ENCODE results near the gene ATP6V0B. TPM values are rescaled to one million over a fixed set of nuclear protein-coding genes. Genes with fewer than 3 reads are reported as not detected.
A peak's percentile ranks its signal among the peaks of the same experiment; 100 is the strongest.

Gene ATP6V0B
- total and polyA plus RNA-seq, 2 experiments from 2014 or later = 112 to 142 TPM

GRCh38 chr1:43969746-43970466, 4.9 kb upstream of the ATP6V0B start, which contains the start of gene DPH2:
Gene DPH2 (plus strand): TSS chr1:43970010. CDS start chr1:43970176, 166 bp downstream.
- H3K4me3 Mint-ChIP-seq = peak within 1 kb of the TSS; percentile 99
- H3K4me1 ChIP-seq (ENCODE audit: insufficient read depth) = peaks cover 18% of the 10 kb centered on the region
- TF ChIP-seq ZNF331 (CRISPR knock-in tag; IDR thresholded peaks at IDR 0.05; ENCODE audit: low read depth) = no peak
- no peak for TF ChIP-seq NANOG (IDR thresholded peaks at IDR 0.05; ENCODE audit: borderline replicate concordance)
- TF ChIP-seq ZNF114 (CRISPR knock-in tag; IDR thresholded peaks at IDR 0.05) = no peak
- TF ChIP-seq STAT1 (IDR thresholded peaks at IDR 0.05; ENCODE audit: unreplicated experiment) = no peak
- TF ChIP-seq, protein P1, sequence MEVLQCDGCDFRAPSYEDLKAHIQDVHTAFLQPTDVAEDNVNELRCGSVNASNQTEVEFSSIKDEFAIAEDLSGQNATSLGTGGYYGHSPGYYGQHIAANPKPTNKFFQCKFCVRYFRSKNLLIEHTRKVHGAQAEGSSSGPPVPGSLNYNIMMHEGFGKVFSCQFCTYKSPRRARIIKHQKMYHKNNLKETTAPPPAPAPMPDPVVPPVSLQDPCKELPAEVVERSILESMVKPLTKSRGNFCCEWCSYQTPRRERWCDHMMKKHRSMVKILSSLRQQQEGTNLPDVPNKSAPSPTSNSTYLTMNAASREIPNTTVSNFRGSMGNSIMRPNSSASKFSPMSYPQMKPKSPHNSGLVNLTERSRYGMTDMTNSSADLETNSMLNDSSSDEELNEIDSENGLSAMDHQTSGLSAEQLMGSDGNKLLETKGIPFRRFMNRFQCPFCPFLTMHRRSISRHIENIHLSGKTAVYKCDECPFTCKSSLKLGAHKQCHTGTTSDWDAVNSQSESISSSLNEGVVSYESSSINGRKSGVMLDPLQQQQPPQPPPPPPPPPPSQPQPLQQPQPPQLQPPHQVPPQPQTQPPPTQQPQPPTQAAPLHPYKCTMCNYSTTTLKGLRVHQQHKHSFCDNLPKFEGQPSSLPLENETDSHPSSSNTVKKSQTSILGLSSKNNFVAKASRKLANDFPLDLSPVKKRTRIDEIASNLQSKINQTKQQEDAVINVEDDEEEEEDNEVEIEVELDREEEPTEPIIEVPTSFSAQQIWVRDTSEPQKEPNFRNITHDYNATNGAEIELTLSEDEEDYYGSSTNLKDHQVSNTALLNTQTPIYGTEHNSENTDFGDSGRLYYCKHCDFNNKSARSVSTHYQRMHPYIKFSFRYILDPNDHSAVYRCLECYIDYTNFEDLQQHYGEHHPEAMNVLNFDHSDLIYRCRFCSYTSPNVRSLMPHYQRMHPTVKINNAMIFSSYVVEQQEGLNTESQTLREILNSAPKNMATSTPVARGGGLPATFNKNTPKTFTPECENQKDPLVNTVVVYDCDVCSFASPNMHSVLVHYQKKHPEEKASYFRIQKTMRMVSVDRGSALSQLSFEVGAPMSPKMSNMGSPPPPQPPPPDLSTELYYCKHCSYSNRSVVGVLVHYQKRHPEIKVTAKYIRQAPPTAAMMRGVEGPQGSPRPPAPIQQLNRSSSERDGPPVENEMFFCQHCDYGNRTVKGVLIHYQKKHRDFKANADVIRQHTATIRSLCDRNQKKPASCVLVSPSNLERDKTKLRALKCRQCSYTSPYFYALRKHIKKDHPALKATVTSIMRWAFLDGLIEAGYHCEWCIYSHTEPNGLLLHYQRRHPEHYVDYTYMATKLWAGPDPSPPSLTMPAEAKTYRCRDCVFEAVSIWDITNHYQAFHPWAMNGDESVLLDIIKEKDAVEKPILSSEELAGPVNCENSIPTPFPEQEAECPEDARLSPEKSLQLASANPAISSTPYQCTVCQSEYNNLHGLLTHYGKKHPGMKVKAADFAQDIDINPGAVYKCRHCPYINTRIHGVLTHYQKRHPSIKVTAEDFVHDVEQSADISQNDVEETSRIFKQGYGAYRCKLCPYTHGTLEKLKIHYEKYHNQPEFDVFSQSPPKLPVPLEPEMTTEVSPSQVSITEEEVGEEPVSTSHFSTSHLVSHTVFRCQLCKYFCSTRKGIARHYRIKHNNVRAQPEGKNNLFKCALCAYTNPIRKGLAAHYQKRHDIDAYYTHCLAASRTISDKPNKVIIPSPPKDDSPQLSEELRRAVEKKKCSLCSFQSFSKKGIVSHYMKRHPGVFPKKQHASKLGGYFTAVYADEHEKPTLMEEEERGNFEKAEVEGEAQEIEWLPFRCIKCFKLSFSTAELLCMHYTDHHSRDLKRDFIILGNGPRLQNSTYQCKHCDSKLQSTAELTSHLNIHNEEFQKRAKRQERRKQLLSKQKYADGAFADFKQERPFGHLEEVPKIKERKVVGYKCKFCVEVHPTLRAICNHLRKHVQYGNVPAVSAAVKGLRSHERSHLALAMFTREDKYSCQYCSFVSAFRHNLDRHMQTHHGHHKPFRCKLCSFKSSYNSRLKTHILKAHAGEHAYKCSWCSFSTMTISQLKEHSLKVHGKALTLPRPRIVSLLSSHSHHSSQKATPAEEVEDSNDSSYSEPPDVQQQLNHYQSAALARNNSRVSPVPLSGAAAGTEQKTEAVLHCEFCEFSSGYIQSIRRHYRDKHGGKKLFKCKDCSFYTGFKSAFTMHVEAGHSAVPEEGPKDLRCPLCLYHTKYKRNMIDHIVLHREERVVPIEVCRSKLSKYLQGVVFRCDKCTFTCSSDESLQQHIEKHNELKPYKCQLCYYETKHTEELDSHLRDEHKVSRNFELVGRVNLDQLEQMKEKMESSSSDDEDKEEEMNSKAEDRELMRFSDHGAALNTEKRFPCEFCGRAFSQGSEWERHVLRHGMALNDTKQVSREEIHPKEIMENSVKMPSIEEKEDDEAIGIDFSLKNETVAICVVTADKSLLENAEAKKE (CRISPR knock-in tag; IDR thresholded peaks at IDR 0.05) = no peak
- peak; percentile 51; the same call in 1 of the 2 replicates for TF ChIP-seq POLR2AphosphoS5 (IDR thresholded peaks at IDR 0.05; ENCODE audit: low read depth)
- no peak for TF ChIP-seq JUNB (IDR thresholded peaks at IDR 0.05; ENCODE audit: unreplicated experiment)
- no peak for TF ChIP-seq EZH2 (IDR thresholded peaks at IDR 0.05; ENCODE audit: low read depth, unreplicated experiment)
- TF ChIP-seq CREB1 (CRISPR knock-in tag; IDR thresholded peaks at IDR 0.05; ENCODE audit: low read depth) = 0 out of 2 replicates have a peak, but pooled peaks have one; percentile 7
- peak; percentile 32 for TF ChIP-seq REST (IDR thresholded peaks at IDR 0.05; ENCODE audit: unreplicated experiment)
- TF ChIP-seq, protein P2, sequence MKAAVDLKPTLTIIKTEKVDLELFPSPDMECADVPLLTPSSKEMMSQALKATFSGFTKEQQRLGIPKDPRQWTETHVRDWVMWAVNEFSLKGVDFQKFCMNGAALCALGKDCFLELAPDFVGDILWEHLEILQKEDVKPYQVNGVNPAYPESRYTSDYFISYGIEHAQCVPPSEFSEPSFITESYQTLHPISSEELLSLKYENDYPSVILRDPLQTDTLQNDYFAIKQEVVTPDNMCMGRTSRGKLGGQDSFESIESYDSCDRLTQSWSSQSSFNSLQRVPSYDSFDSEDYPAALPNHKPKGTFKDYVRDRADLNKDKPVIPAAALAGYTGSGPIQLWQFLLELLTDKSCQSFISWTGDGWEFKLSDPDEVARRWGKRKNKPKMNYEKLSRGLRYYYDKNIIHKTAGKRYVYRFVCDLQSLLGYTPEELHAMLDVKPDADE (IDR thresholded peaks at IDR 0.05) = peak; percentile 92
- 0 out of 4 replicates have a peak, but pooled peaks of 1 of the 2 experiments have one; percentile 10 for TF ChIP-seq CTCF (conservative IDR thresholded peaks at IDR 0.05; ENCODE audit: low read depth in 2 of 2)
- H3K36me3 Mint-ChIP-seq (ENCODE audit: low read depth) = peaks cover 39% of the 10 kb centered on the region
- DNase-seq (ENCODE audit: low spot score) (peak; percentile 99), ATAC-seq (peak; percentile 92)
- peaks cover 3% of the 10 kb centered on the region; the same call in 1 of the 2 replicates for H4K20me1 ChIP-seq (replicated peaks; ENCODE audit: insufficient read depth)
- peak within 1 kb of the TSS; percentile 100 for H3K4me3 ChIP-seq
- H3K9me2 ChIP-seq (ENCODE audit: insufficient read depth) = no peaks in the 10 kb centered on the region
- H3K27me3 Mint-ChIP-seq (ENCODE audit: insufficient read depth, low read depth, poor library complexity) = peaks cover 11% of the 10 kb centered on the region
- peak within 1 kb of the TSS; percentile 94 for H2AFZ ChIP-seq
- H3F3A ChIP-seq (replicated peaks; ENCODE audit: low read depth) = no peaks in the 10 kb centered on the region; the same call in 1 of the 2 replicates
- peaks cover 18% of the 10 kb centered on the region for H3K4me1 Mint-ChIP-seq
- no peaks in the 10 kb centered on the region for H3K27me3 ChIP-seq (ENCODE audit: insufficient read depth)
- peaks cover 9% of the 10 kb centered on the region for H3K79me2 ChIP-seq (replicated peaks; ENCODE audit: insufficient read depth)
- peak within 1 kb of the TSS; percentile 89 for H3K27ac Mint-ChIP-seq
- H3K36me3 ChIP-seq (ENCODE audit: insufficient read depth) = no peaks in the 10 kb centered on the region
- H3K9me3 Mint-ChIP-seq = no peaks in the 10 kb centered on the region
- H3K4me2 ChIP-seq = peak within 1 kb of the TSS; percentile 98
- H3K27ac ChIP-seq (ENCODE audit: low read depth) = 0 out of 2 replicates have a peak within 1 kb of the TSS, but pooled peaks have one; percentile 19
